Middle frontal gyrus (tissue), 1 donor: ENCODE data around the gene AKR7A2.

Source experiments
- DNase-seq: peaks from one replicate; pipeline ENCODE4 v3.0.0-alpha.2; 2015; ENCODE audit warnings: low spot score; ENCODE audit errors: extremely low spot score

The AKR7A2 gene

DNA sequence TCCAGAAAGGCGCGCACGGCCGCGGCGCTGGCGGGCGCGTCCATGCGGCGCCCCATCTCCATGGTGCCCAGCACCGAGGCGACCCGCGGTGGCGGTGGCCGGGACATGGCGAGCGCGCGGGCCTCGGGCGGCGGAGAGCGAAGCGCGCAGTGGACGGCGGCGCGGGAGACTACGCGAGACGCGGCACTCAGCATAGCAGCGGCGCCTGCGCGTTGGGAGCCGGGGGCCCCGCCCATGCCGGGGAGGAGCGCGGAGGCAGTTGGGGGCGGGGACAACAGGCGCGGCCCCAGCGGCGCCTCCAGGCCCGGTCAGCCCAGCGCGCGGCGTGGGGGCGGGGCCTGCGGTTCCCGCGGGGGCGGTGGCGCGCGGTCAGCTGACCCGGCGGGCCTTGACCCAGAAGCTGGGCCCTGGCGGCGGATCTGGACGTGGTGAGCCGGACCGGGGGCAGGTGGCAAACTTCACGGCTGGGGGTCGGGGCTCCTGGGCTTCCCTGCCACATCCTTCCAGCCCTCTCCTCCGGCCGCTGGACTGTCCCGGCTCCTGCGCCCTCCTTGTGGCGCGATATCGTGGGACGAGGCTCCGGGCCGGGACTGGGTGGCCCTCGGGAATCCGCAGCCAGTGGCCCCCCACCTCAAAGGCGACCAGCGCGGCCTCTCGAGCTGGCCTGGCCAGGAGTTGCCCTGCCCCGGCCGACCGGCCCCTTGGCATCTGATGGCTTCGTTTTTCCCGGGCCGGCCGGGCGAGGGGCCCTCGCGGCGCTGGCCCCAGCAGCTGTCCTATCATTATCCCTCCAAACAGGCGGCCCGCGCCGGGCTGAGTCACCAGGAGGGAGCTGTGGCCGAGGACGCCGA lies at the start of gene AKR7A2, which contains the start of gene SLC66A1:
Gene AKR7A2, minus strand, starts transcription at position 214 of the 851 bp plus-strand sequence. Its CDS starts 20 bp downstream, at position 194.
Gene SLC66A1, plus strand, starts transcription at position 396 of the 851 bp plus-strand sequence. CDS start 5,352 bp downstream, outside the sequence.
- peak; percentile 93 for DNase-seq

DNA sequence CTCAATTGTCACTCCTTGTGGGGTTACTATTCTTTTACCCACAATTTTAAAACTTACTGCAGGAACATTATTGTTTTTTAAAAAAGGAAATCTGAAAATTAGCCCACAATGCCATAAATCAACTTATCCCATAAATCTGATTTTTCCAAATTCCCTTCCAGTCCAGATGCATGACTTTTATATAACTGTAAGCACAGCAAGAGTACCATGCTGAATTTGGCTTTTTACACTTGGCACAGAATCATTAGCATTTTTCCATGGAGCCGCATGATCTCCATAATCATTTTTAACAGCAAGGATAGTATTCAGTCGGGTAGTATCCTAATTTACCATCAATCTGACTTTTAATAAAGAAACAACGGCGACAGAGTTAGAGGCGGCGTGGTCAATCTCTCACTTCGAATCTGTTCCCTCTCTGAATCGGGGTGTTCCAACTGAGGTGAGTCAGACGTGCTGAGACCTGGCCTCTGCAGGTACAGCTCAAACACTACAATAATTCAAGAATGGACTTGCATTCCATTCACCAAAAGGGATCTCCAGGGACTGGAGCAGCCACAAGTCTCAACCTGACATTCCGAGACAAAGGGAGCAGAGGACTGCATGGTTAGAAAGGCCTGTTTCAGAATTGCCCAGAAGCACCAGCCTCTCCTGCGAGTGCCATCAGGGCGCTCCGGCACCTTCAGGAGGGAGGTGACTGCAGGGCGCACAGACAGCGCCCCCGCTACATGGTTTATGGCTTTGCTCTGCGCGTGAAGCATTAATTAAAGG lies 49.1 kb upstream of the AKR7A2 start:
- no peak for DNase-seq

DNA sequence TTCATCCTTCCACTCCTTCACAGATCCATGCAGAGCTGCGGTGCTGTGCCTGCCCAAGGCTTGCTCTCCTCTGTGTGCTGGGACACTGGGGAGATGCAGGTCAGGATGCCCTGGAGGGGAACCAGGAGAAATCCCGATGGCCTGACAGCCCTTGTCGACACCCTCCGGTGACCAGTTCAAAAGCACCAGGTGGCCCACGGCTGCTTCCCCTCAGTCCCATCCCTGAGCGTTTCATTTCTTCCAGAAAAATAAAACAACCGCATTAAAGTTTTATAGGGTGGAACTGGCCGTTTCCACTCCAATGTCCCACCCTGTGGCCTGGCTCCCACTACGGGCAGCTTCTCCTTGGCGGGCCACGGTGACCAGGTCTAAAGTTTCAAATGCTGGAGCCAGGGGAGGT lies 48.5 kb upstream of the AKR7A2 start:
- no peak for DNase-seq

DNA sequence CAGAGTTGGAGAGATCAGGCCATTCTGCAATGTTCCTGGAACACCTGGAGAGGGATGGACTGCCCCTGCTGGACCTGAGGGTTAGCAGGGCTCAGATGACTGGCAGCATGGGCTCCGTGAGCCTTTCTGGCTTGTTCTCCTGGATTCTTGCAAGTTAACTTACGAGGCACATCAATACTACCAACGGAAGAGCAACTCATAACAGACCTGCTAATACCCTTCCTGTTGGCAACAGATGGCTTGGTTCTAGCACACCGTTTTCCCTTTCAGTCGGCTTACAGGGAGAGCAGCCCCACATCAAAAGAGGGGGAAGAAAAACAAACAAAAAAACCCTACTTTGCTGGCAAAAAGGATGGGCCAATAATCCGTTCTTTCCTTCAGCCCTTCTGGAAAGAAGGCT lies 48.1 kb upstream of the AKR7A2 start:
- no peak for DNase-seq

DNA sequence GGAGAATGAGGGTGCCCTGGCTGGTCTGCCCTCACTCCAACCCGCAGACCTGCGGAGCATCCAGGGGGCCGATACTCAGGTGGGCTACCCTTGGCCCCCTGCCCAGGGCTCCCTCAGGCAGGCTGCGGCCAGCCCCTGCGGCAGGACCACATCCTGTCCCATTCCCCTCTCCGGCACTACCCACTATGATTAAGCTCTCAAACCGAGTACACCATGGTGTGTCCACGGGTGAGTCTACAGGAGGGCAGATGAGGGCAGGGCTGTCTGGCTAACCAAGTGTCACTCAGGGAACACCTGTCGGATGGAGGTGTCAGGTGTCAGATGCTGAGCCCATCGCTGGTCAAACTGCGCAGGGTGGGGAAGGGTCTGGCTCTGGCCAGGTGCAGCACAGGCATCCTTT lies 47.4 kb upstream of the AKR7A2 start:
- no peak for DNase-seq

DNA sequence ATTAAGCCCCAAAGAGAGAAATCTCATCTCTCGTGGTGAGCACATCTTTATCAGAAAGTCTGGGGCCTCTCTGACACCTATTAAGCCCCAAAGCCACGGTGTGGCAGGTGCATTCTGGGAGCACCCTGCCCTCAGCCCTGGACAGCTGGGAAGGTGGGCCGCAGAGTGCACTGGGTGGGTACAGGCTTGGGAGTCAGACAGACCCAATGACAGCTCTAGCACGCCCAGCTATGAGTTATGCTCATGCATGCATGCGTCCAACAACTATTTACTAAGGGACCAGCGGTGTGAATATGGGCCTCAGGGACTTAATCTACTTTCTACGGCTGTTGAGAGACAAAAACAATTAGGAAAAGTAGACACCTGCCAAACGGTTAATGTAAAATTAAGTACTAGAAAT lies 46.8 kb upstream of the AKR7A2 start:
- DNase-seq, result no peak

DNA sequence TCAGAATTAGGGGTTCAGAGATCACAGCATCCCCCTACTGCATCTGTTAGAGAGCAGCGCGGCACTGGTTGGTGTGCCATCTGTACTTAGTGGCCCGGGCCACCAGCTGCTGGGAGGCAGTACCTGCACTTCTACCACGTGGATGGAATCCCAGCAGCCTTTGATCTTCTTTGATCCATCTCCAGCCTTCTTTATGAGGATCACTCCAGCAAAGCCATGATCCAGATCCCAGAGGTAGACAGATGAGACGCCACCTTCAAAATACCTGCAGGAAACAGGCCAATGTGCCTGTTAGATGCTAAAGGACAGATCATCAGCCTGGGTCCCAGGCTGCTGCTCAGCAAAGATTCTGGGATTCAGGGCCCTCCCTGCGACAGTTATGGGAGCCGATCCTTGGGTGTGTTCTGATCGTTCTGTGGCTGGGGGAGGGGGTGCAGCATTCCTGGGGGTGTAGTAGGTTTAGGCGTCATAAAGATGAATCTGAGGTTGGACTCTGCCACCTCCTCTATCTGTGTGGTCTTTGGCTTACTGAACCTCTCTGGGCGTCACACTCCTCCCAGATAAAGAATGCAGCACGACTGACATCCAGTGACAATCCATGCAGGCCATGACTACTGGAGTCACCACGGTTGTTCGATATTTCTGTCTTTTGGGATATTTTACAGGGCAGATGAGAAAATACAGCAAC lies 45.5 kb upstream of the AKR7A2 start:
- no peak for DNase-seq

DNA sequence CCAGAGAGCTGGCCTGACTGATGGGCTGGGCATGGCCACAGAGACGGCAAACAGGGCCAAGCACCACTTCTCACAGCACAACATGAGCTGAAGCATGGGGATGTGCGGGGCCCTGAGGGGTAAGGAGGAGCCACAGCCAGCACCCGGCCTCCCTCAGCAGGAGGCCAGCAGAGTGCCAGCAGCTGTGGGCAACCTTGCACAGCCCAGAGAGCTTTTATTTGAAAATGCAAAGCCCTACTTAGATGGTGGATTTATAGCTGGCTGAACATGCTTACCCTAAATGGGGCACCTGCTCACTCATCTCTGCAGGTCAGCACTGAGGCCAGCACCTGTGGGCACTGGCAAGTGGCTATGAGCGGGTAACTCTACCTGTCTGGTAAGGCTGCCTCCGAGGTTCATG lies 44.3 kb upstream of the AKR7A2 start:
- no peak for DNase-seq

DNA sequence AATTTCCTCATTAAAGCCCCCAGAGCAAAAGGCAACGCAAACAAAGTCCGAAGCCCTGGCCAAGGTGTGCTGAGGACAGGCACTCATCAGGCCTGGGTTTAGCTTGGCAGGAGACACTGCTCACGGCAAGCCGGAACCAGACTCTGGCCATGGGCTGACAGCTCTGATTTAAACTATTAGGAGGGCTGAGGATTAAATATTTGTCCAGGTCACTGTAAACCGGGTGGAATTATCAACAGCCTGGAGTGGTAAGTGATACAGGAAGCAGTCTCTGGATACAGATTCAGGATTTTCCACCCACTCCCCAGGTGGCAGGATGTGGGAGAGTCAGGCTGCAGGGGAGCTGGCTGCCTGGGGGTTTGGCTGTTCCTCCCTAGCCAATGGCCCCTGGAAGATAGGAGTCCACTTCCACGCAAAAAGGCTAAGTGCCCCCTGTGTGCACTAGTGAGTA lies 42.6 kb upstream of the AKR7A2 start:
- DNase-seq, result no peak

DNA sequence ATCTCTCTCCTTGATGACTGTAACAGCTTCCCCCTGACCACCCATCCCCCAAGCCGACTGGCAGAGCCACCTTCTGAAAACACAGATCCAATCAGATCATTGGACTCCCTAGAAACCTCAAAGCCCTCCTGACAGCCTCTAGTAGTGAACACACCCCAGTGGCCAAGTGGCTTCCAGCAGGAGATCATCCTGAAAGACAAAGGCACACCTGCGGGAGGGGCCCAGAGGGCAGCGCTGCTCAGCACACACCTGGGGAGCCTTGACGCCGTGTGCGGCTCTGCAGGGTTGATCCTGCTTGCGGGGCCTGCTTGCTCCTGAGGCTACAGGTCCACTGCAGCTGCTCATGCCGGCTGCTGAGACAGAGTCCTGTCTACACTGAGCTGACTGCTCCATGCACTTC lies 41.7 kb upstream of the AKR7A2 start:
- DNase-seq, result no peak

DNA sequence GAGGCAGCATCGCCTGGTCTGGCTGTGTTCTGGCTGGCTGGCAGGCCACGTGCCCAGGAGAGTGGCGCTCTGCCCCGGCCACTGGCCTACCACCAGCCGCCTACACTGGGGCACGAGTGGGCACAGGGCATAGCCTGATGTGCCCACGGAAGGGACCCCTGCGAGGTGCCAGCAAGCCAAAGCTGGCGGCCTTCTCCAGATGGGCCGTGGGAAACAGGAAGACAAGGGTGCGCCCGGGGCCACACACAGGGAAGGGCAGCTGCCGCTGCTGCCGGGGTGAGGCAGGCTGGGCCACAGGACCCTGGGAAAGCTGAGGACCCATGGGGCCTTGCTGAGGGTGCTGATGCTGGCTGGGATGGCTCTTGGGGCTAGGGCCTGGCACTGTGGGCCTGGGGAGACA lies 40.9 kb upstream of the AKR7A2 start:
- DNase-seq, result no peak

DNA sequence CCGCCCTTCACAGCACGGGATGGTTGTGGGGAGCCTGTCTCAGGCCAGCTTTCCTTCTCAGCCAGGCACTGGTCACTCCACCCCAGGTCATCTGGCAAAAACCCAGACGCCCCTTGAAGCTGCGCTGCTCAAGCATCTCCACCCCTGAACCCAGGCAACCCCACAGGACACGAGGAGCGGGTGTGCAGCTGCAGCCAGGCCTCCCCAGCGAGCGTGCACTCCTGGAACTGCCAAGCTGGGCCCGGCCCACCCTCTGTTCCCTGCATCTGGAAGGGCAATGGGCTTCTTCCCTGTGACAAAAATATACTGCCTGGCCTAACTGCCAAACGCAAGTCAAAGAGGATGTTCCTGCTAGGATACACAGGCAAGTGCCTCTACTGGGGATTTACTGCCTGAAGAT lies 39.9 kb upstream of the AKR7A2 start:
- DNase-seq, result no peak

DNA sequence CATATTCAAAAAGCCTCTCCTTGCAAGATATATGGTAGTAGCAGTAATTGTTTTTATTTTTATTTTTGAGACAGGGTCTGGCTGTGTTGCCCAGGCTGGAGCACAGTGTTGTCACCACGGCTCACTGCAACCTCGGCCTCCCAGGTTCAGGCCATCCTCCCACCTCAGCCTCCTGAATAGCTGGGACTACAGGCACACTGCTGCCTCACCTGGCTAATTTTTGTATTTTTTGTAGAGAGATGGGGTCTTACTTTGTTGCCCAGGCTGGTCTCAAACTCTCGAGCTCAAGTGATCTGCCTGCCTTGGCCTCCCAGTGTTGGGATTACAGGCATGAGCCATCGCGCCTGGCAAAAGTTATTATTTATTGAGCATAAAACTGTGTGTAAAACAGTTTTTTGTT lies 38.6 kb upstream of the AKR7A2 start:
- DNase-seq, result no peak

DNA sequence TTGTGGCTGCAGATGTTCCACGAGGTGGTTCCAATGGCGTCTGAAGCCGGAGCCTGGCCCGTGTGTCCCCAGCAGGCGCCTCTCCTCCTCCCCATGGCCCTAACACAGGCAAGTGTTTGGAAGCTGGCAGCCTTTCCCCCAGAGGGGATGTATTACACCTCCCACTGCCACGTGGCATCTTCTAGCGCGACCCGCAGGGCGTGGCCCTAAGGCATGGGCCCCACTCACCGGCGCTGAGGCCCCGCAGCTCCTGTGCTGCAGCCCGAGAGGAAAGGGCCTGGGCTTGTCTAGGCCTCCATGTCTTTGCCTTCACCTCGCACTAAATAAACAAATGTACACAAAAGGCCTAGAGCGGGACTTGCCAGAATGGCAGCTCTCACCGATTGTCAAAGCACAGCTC lies 38.1 kb upstream of the AKR7A2 start:
- DNase-seq, result no peak

DNA sequence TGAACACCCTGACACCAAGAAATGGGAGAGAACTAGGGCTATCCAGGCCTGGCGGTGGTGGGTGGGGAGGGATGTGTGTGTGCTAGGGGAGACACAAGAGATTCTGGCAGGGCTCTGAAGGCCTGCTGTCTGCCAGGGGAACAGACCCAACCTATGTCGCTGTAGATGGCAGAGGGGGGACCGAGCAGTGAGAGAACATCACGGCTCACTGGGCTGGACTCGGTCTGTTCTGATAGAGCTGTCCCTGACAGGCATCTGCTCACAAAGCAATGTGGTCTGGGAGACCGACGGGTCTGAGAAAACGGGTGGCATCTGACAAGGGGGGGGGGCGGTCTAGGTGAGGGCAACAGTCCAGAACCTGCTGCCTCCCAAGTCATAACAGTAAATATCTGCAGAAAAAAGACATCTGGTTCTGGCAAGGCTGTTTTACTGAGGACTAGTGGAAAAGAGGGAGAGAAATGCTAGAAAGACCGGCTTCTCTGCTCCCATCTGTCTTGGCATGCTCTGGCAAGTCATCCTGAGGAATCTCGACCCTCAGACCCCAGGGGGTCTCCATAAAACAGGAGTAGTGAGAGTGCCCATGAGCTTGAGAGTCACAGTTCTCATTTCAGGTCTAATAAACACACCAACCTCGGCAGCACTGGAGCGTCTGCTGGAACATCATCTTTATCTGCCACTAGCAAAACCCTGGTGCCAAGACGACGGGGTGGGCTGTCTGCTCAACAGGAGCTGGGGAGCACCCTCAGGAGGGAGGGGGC lies 36.7 kb upstream of the AKR7A2 start:
- DNase-seq, result no peak

DNA sequence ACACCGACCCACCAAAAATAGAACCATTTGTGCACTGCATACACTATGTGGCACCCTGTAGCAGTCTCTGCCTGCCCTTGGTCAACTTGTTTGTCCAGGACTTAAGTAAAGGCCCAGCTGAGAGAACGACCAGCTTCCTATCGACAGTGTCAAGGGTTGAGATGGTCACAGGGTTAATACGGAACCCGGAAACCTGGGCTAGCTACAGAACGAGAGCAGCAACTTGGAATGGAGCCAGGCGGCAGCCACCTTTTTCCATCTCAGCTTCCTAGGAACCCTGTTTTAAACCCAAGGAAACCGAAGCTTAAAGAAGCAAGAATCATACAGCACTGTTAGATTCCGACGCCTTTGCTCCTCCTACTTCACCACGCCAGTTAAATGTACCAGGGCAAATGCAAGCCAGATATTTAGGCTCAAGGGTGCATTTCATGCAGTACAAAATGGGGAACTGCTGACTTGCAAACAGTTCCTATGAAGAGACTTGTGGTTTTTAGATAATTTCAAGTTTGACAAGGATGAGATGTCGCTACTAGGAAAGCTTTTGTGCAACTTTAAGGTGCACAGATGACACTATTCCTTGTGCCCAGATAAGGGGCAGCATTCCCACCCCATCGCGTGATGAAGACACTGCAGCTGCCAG lies 35.7 kb upstream of the AKR7A2 start:
- no peak for DNase-seq

DNA sequence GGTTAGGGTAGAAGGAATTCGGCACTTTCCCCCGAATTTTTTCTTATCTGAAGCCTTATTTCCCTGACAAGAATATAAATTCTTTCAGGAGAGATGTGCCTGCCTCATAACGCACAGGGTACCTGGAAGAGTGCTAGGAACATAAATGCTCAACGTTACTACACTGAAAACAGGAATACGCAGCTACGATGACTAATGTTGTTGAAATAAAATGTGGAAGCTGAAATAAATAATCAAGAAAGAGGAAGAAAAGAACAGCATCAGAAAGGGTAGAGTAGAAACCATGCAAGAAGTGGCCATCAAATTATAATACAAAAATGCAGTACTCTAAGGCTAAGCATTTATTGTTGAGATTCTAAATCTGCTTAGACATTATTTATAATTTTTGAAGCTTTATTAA lies 34.1 kb upstream of the AKR7A2 start:
- DNase-seq, result no peak

DNA sequence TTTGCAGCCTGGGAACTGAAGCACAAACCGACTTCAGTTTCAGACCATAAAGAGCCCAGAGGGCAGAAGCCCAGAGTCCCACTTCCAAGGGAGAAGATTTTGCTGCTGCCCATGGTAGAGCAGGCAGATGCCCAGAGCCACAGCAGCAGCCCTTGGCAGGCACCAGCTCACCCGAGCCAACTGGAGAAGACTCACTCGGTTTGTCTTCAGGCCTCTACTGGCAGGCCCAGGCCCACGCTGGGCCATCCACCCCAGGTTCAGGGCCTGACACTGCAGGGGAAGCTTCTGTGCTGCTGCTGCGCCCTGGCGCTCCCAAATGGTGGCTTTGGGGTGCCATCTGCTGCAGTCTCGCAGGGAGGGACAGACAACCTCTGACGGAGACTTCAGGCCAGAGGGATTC lies 33.4 kb upstream of the AKR7A2 start:
- no peak for DNase-seq

DNA sequence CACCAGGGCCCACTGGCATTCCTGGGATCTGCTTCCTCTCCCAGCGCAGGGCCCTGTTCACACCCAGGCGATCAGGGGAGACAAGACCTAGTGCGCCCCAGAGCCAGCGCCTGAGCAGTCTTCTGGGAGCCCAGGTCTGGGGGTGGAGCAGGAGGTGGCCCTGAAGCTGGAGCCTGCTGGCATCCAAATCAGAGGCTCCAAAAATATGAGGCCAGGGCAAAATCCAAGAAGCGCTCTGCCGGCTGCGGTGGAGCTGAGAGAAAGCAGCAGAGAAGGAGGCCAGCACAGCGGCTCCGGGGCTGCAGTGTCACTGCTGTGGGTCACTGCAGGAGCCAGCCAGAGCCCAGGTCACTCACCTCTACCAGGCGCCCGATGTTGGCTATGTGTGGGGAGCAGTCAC lies 32.9 kb upstream of the AKR7A2 start:
- no peak for DNase-seq

DNA sequence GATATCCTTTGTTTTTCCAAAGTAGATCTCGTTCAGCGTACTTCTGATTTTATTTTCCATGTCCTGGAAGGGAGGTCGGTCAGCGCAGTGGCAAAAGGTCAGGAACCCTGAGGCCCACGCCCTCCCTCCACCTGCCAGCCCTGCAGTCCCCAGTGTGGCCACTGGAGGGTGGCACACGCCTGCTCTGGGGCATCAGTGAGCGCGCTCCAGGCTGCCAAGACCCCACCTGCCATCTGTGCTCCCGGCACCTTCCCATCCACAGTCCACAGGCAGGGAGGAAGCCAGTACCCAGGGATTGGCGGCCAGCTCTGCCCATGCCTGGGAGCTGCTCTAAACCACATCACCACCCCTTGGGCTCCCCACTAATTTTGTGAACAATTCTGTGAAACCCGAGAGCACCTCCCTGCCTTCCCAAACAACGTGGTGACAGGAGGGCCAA lies 32.4 kb upstream of the AKR7A2 start:
- no peak for DNase-seq
